Measurements from ENCODE around the gene MUC12. TPM values are rescaled to one million over a fixed set of nuclear protein-coding genes. Genes with fewer than 3 reads are reported as not detected.

MUC12 gene
- total and polyA plus RNA-seq, 2 of the 8 experiments (the other 6 are each of a cell fraction or from before 2014, with no cell fraction given): 7.7 to 16.2 TPM

- TF ChIP-seq CBX5 (IDR thresholded peaks at IDR 0.05; ENCODE audit: low read depth, low read length) (no peak), SAP30 (IDR thresholded peaks at IDR 0.05; ENCODE audit: insufficient read depth, insufficient replicate concordance, low read length) (no peak)
- TF ChIP-seq, protein P1, sequence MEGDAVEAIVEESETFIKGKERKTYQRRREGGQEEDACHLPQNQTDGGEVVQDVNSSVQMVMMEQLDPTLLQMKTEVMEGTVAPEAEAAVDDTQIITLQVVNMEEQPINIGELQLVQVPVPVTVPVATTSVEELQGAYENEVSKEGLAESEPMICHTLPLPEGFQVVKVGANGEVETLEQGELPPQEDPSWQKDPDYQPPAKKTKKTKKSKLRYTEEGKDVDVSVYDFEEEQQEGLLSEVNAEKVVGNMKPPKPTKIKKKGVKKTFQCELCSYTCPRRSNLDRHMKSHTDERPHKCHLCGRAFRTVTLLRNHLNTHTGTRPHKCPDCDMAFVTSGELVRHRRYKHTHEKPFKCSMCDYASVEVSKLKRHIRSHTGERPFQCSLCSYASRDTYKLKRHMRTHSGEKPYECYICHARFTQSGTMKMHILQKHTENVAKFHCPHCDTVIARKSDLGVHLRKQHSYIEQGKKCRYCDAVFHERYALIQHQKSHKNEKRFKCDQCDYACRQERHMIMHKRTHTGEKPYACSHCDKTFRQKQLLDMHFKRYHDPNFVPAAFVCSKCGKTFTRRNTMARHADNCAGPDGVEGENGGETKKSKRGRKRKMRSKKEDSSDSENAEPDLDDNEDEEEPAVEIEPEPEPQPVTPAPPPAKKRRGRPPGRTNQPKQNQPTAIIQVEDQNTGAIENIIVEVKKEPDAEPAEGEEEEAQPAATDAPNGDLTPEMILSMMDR (IDR thresholded peaks at IDR 0.05; ENCODE audit: control extremely low read depth in 1 of 3, insufficient read depth in 1 of 3, low read depth in 1 of 3, low read length in 3 of 3): no peak
These were observed 43.6 kb downstream of the MUC12 start (continued) for GRCh38 chr7:101012931-101013330.
